GM12801 (cell line): Measurements from ENCODE around the gene BFSP2.

Experiments
- TF ChIP-seq, protein P1 (sequence below): IDR thresholded peaks from one replicate; pipeline ENCODE4 v1.5.1; 2011; ENCODE audit warnings: control low read depth; ENCODE audit not compliant: insufficient read length; ENCODE audit errors: extremely low read depth

The BFSP2 gene

DNA sequence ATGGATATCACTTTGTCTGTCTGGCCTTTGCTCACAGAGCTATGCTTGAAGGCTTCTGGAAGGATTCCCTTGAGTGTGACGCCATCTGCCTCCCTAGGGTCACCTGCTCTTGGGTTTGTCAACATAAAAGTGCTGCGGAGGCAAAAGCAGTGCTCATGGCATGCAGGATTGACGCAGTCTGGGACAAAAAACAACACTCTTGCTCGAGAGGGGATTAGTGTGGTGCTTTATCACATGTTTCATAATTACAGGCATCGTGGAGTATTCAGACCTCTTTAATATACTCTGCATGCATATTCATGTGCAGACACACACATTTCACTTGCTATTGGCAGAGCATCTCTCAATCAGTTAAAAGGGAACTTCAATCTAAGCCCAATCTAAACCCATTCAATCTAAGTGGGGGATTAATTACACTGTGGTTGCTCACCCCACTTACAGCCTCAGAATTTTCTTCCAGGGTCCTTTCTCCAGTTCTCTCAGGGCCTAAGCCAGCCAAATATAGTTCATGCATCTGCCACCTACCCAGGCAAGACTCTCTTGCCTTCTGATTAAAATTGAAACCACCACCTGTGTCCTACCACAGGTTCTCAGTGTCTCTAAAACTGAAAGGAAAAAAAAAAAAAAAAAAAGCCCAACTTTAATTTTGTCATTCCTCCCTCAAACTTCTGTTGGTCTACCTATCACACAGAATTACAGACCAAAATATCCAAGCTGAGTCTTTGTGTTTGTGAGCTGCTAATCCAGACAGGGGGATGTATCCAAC is 75.6 kb downstream of the BFSP2 start:
- TF ChIP-seq, protein P1, sequence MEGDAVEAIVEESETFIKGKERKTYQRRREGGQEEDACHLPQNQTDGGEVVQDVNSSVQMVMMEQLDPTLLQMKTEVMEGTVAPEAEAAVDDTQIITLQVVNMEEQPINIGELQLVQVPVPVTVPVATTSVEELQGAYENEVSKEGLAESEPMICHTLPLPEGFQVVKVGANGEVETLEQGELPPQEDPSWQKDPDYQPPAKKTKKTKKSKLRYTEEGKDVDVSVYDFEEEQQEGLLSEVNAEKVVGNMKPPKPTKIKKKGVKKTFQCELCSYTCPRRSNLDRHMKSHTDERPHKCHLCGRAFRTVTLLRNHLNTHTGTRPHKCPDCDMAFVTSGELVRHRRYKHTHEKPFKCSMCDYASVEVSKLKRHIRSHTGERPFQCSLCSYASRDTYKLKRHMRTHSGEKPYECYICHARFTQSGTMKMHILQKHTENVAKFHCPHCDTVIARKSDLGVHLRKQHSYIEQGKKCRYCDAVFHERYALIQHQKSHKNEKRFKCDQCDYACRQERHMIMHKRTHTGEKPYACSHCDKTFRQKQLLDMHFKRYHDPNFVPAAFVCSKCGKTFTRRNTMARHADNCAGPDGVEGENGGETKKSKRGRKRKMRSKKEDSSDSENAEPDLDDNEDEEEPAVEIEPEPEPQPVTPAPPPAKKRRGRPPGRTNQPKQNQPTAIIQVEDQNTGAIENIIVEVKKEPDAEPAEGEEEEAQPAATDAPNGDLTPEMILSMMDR = no peak

DNA sequence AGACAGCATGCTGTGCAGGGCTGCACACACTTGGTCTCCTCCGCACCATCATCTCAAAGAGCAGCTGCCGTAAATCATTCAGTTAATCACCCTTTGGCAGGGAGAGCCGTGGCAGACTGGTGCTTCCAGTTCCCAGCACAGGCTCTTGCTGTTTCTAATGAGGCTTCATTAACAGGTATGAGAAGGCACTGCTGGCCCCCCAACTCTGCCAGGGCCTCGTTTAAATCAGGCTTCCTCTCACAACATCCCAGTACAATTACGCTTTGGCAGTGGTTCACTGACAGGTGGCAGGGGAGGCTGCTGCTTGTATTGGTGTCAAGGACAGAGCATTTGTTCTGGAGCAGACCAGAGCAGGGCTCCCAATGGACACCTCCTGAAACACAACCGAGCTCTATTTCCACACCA is 77.1 kb downstream of the BFSP2 start:
- TF ChIP-seq, protein P1 = no peak

DNA sequence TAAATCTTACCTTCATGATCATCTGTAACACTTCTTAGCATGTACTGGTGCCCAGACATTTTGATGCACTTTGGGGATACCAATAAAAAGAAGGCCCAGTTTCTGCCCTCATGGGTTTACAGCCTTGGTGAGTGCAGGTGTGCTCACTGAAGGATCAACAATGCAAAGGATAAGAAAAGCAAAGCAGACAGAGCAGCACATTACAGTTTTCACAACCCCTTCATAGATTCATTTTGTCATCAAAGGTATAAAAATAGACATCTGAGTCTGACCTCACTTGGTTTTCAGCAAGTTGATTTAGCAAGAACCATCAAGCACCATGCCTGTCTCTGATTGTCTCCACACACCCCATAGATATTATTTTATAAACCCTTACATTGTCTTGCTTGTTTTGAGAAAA is 77.6 kb downstream of the BFSP2 start:
- TF ChIP-seq, protein P1 = no peak

DNA sequence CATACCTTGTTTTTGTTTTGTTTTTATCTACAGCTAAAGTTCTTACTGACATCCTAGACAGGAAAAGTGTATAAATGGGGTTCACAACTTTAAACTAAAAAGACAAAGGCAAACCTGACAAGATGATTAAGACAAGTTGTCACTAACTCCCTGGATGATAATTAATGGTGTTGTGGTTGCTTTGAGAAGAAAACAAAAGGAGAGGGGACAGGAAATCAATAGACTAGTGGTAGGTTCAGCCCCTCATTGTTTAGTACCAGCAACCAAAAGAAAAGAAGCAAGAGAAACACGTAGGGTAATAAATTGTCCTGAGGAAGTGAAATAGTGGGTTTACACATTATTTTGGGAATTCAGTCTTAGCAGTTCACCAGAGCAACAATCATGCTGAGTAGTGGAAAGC is 78.8 kb downstream of the BFSP2 start:
- TF ChIP-seq, protein P1 = no peak

DNA sequence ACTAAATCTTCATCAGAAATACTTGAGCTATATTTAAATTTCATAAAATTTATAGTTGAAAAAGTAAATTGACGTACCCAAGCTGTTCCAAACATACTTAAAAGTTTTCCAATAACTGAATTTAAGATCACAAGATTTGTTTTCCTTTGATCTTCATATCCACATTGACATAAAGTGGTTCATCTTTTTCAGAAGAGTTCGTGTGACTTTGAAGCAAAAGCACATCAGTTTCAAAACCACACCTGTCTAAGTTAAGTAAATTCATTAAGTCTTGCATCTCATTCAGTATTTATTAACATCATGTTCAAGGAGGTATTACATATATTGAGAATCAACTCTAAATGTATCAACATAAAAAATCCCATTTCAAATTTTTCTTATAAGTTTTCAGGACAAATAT is 79.5 kb downstream of the BFSP2 start:
- TF ChIP-seq, protein P1 = no peak

DNA sequence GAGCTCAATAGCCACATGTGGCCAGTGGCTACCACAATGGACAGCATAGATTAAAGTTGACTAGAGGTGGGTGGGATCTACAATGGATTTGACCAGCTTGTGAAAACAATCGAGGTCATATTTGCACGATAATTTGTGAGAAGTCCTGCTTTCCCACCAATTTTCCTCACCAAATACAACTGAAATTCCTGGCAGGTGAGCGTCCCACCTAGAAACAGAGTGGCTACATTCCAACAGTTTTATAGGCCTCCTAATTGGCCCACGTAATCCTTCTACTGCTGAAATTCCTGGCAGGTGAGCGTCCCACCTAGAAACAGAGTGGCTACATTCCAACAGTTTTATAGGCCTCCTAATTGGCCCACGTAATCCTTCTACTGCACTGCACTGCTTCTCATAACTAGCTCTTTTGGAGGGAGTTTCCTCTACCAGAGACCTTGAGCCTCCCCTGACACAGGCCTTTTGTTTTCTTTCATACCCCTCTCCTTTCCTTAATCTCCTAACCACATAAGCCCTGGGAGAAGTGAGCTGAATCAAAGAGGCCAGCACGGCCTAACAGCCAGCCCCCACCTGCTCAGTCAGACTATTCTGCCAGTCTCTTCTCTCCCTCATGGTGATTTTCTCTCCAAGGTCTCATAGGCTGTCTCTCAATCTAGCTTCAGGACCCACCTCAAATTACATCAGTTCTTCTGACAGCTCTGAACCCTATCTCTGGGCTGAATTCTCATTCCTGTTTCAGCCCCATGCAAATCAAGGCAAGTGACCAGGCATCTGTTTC is 80.2 kb downstream of the BFSP2 start:
- TF ChIP-seq, protein P1 = no peak

DNA sequence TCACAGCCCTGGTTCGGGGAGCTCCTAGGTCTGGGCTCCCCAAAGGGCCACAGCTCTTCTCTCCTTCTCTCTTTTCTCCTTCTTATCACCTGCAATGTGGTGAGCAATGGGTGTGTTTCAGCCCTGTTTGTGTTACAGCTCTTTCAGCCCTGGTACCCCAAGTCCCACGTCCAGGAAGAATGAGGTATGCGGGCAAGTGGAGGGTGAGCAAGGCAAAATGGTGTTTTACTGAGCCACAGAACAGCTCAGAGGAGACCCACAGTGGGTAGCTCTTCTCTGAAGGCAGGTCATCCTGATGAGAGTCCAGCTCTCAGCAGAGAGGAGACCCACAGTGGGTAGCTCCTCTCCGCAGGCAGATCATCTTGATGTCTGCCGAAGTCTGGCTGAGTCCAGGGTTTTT is 86.8 kb downstream of the BFSP2 start:
- TF ChIP-seq, protein P1 = no peak
